SK-N-SH (cell line): ENCODE data around the gene BID. TPM values are rescaled to one million over a fixed set of nuclear protein-coding genes. Genes with fewer than 3 reads are reported as not detected.

Source experiments
- CTCF ChIA-PET: fragments of 300-600, 350-600 bp; formaldehyde crosslinking; extraction: SDS; loops from one replicate; lab custom pipeline; 2021; lab: Yijun Ruan, JAX
- POLR2A ChIA-PET: fragments of 350-600 bp; sonication (Branson Sonifier 250); formaldehyde crosslinking; extraction: SDS; loops from one replicate; lab custom pipeline; 2020; ENCODE audit warnings: antibody characterized with exemption, inconsistent platforms; lab: Yijun Ruan, JAX
- DNase-seq: peaks from one replicate; pipeline ENCODE4 v3.0.0; 2012
- H2AFZ ChIP-seq: fragments of 200-600 bp; sonication (generic); 2 replicates; pipeline ENCODE4 v1.8.1; 2016; ENCODE audit warnings: antibody characterized with exemption, mild to moderate bottlenecking, low read depth
- H3F3A ChIP-seq: fragments of 200-600 bp; sonication (generic); replicated peaks from 2 replicates; pipeline ENCODE3; 2016; ENCODE audit warnings: antibody characterized with exemption, mild to moderate bottlenecking; ENCODE audit not compliant: insufficient read depth
- H3K27ac ChIP-seq, 2 experiments: fragments of 200-500 bp in 1 of 2; fragments of 200-600 bp in 1 of 2; sonication (Bioruptor generic) in 1 of 2; sonication (generic), shearing (Covaris generic) in 1 of 2; 2 replicates each; pipeline versions ENCODE4 v1.5.1 to v1.6.1; 2014 to 2016; ENCODE audit warnings: low read depth in 2 of 2, inconsistent platforms in 1 of 2, low read length in 1 of 2, mild to moderate bottlenecking in 1 of 2, mixed read lengths in 1 of 2
- H3K27me3 ChIP-seq: fragments of 200-600 bp; sonication (generic), shearing (Covaris generic); 2 replicates; pipeline ENCODE4 v1.6.1; 2016; ENCODE audit warnings: mixed run types; ENCODE audit not compliant: insufficient read depth
- H3K36me3 ChIP-seq, 2 experiments: fragments of 200-500 bp in 1 of 2; fragments of 200-600 bp in 1 of 2; sonication (Bioruptor generic) in 1 of 2; sonication (generic) in 1 of 2; replicated peaks in 1 of 2; 2 replicates each; pipeline versions ENCODE3 to v1.5.1; 2014 to 2016; ENCODE audit warnings: low read length in 1 of 2, mild to moderate bottlenecking in 1 of 2; ENCODE audit not compliant: insufficient read depth in 2 of 2, control insufficient read depth in 1 of 2
- H3K4me1 ChIP-seq, 2 experiments: fragments of 200-500 bp in 1 of 2; fragments of 200-600 bp in 1 of 2; sonication (Bioruptor generic) in 1 of 2; sonication (generic), shearing (Covaris generic) in 1 of 2; 2 replicates each; pipeline versions ENCODE4 v1.5.1 to v1.6.1; 2014 to 2016; ENCODE audit warnings: low read depth in 1 of 2, low read length in 1 of 2, mixed run types in 1 of 2; ENCODE audit not compliant: insufficient read depth in 2 of 2, control insufficient read depth in 1 of 2
- H3K4me2 ChIP-seq: fragments of 200-600 bp; sonication (generic), shearing (Covaris generic); 2 replicates; pipeline ENCODE4 v1.6.1; 2017; ENCODE audit warnings: mixed run types
- H3K4me3 ChIP-seq, 2 experiments: fragments of 200-500 bp in 1 of 2; fragments of 200-600 bp in 1 of 2; sonication (Bioruptor generic) in 1 of 2; sonication (generic), shearing (Covaris generic) in 1 of 2; 2 replicates each; pipeline versions ENCODE4 v1.5.1 to v1.8.1; 2014 to 2016; ENCODE audit warnings: low read depth in 2 of 2, inconsistent platforms in 1 of 2, low read length in 1 of 2, mild to moderate bottlenecking in 1 of 2, mixed read lengths in 1 of 2, moderate library complexity in 1 of 2
- H3K79me2 ChIP-seq: fragments of 200-600 bp; sonication (generic); 2 replicates; pipeline ENCODE4 v1.8.1; 2017; ENCODE audit warnings: mild to moderate bottlenecking; ENCODE audit not compliant: insufficient read depth
- H3K9ac ChIP-seq: fragments of 200-600 bp; sonication (generic); 2 replicates; pipeline ENCODE4 v1.6.1; 2017; ENCODE audit warnings: mixed run types
- H3K9me2 ChIP-seq: fragments of 200-600 bp; sonication (generic); 2 replicates; pipeline ENCODE4 v1.6.1; 2017; ENCODE audit warnings: mixed run types
- H3K9me3 ChIP-seq: fragments of 200-600 bp; sonication (generic); 2 replicates; pipeline ENCODE4 v1.6.1; 2017; ENCODE audit warnings: mixed run types, mild to moderate bottlenecking, moderate library complexity
- H4K20me1 ChIP-seq: fragments of 200-600 bp; sonication (generic); 2 replicates; pipeline ENCODE4 v1.6.1; 2017; ENCODE audit warnings: mild to moderate bottlenecking, mixed run types; ENCODE audit not compliant: insufficient read depth
- CHD2 ChIP-seq: fragments of 150-350 bp; IDR thresholded peaks from 2 replicates; pipeline ENCODE4 v1.6.1; 2018; ENCODE audit warnings: low read length; ENCODE audit not compliant: partially characterized antibody
- EP300 ChIP-seq, 2 experiments: IDR thresholded peaks; 2 replicates each; pipeline versions ENCODE4 v1.4.0 to v1.6.1; 2012; ENCODE audit warnings: borderline replicate concordance in 1 of 2, low read depth in 1 of 2, low read length in 1 of 2
- GABPA ChIP-seq: IDR thresholded peaks from 2 replicates; pipeline ENCODE4 v1.4.0; 2012; ENCODE audit warnings: low read depth, mild to moderate bottlenecking
- IRF3 ChIP-seq: fragments of 150-350 bp; IDR thresholded peaks from 2 replicates; pipeline ENCODE4 v1.6.1; 2016; ENCODE audit warnings: mild to moderate bottlenecking, low read depth, low read length
- MAX ChIP-seq: IDR thresholded peaks from 2 replicates; pipeline ENCODE4 v1.4.0; 2012; ENCODE audit warnings: low read depth
- MXI1 ChIP-seq: IDR thresholded peaks from 2 replicates; pipeline ENCODE4 v1.6.1; 2012; ENCODE audit warnings: mild to moderate bottlenecking, low read depth, low read length, improper control_type of control experiment
- NFIC ChIP-seq: IDR thresholded peaks from 2 replicates; pipeline ENCODE4 v1.4.0; 2012; ENCODE audit warnings: borderline replicate concordance
- RCOR1 ChIP-seq: fragments of 150-350 bp; IDR thresholded peaks from 2 replicates; pipeline ENCODE4 v1.6.1; 2017; ENCODE audit warnings: antibody characterized with exemption, low read length
- TCF12 ChIP-seq: IDR thresholded peaks from 2 replicates; pipeline ENCODE4 v1.4.0; 2012
- WGBS: methylation state at CpG from one replicate; pipeline ENCODE4 v1.1.6; 2017; ENCODE audit warnings: low lambda C conversion rate; 5-methylcytosine and 5-hydroxymethylcytosine counted together
- polyA plus RNA-seq, 3 experiments: library from polyadenylated mRNA; depleted of rRNA; stranded (reverse); fragments of >200 nt; gene quantifications; 2 replicates each; pipeline ENCODE4 v1.2.3, GENCODE V29; 2012

Gene BID
- polyA plus RNA-seq, 1 of the 3 experiments (the other 2 are of a cell fraction) = 139 TPM

GRCh38 chr22:17716529-17716928 lies 57.7 kb downstream of the BID start:
- Histone ChIP-seq H3K4me2 (no peak overlapping the region), H3K4me1 (no peaks in the 10 kb centered on the region; a peak in 1 of 4 replicates), H3K9me3 (no peaks in the 10 kb centered on the region), H3K9me2 (0 out of 2 replicates have a peak, but pooled peaks cover 3% of the 10 kb centered on the region), H3K36me3 (peaks cover 0 to 6% of the 10 kb centered on the region in 2 experiments), H3K4me3 (no peak overlapping the region), H3F3A (no peaks in the 10 kb centered on the region), H4K20me1 (no peaks in the 10 kb centered on the region; the same call in 1 of the 2 replicates), H3K27ac (no peak overlapping the region), H2AFZ (no peak overlapping the region)
- no peak for DNase-seq
- WGBS = 93% methylated on average over 3 of the region's 3 CpGs
- TF ChIP-seq CHD2 = no peak
- no peak for TF ChIP-seq MAX
- no peak for TF ChIP-seq RCOR1
- TF ChIP-seq IRF3 = no peak
- no peak for TF ChIP-seq MXI1
- no peak for TF ChIP-seq GABPA
- TF ChIP-seq, all 33 proteins: peak for 0
- peaks cover 75% of the 10 kb centered on the region for H3K79me2 ChIP-seq
- ChIA-PET POLR2A (no interaction called here), CTCF (no interaction called here)
- H3K27me3 ChIP-seq = no peaks in the 10 kb centered on the region
- no peak overlapping the region for H3K9ac ChIP-seq

- H3K4me3 ChIP-seq = no peak overlapping the region
- H3K79me2 ChIP-seq = peaks cover 84% of the 10 kb centered on the region
- WGBS = 52% methylated on average over 2 of the region's 2 CpGs
- no peaks in the 10 kb centered on the region; the same call in 1 of the 2 replicates for H4K20me1 ChIP-seq
- H3K4me1 ChIP-seq = no peaks in the 10 kb centered on the region; a peak in 1 of 4 replicates
- H2AFZ ChIP-seq = no peak overlapping the region
- CTCF ChIA-PET = interaction anchor here (0.9 to 1.4 kb wide), 2 partner anchors 12 to 69 kb away, joined by 3 to 4 read pairs; no protein-coding TSS in a partner anchor
- H3F3A ChIP-seq = no peaks in the 10 kb centered on the region
- H3K4me2 ChIP-seq = no peak overlapping the region
- TF ChIP-seq EP300 (IDR thresholded peaks at IDR 0.05; ENCODE audit: borderline replicate concordance in 1 of 2, low read depth in 1 of 2, low read length in 1 of 2) = no peak
- TF ChIP-seq TCF12 = peak; percentile 28; the same call in 1 of the 2 replicates
- POLR2A ChIA-PET = no interaction called here
- peak overlapping the region in 1 of 2 experiments; percentile 7; a peak in 1 of 4 replicates for H3K27ac ChIP-seq
- no peaks in the 10 kb centered on the region for H3K9me2 ChIP-seq
- no peaks in the 10 kb centered on the region for H3K9me3 ChIP-seq
- H3K36me3 ChIP-seq = no peaks in the 10 kb centered on the region
- DNase-seq = no peak
- H3K9ac ChIP-seq = no peak overlapping the region
- no peaks in the 10 kb centered on the region for H3K27me3 ChIP-seq
Observed at GRCh38 chr22:17712441-17712840, 61.8 kb downstream of the BID start.

- peaks cover 74% of the 10 kb centered on the region for H3K79me2 ChIP-seq
- H3K4me1 ChIP-seq = peaks cover 3 to 7% of the 10 kb centered on the region in 2 experiments; a peak in 3 of 4 replicates
- ChIA-PET POLR2A (no interaction called here), CTCF (no interaction called here)
- no peaks in the 10 kb centered on the region for H4K20me1 ChIP-seq
- 100% methylated on average over 5 of the region's 5 CpGs for WGBS
- no peak overlapping the region for H3K27ac ChIP-seq
- no peak overlapping the region for H3K9ac ChIP-seq
- H3K36me3 ChIP-seq = no peaks in the 10 kb centered on the region
- H3K4me3 ChIP-seq = no peak overlapping the region
- H3F3A ChIP-seq = peaks cover 18% of the 10 kb centered on the region
- no peak for DNase-seq
- H2AFZ ChIP-seq = no peak overlapping the region
- no peak overlapping the region for H3K4me2 ChIP-seq
- no peaks in the 10 kb centered on the region for H3K9me2 ChIP-seq
- no peak for TF ChIP-seq NFIC
- no peaks in the 10 kb centered on the region for H3K9me3 ChIP-seq
- no peaks in the 10 kb centered on the region for H3K27me3 ChIP-seq
Observed at GRCh38 chr22:17710023-17710422, 64.2 kb downstream of the BID start.
